Hepatocyte (in vitro differentiated cells): ENCODE results near the gene GALNT13. TPM values are rescaled to one million over a fixed set of nuclear protein-coding genes. Genes with fewer than 3 reads are reported as not detected.

ENCODE experiments used
- DNase-seq: peaks from one replicate; pipeline ENCODE4 v3.0.0-alpha.2; 2016; ENCODE audit warnings: low spot score
- H2AFZ ChIP-seq: fragments of 200-600 bp; sonication (generic); 2 replicates; pipeline ENCODE4 v1.6.0; 2016; ENCODE audit warnings: antibody characterized with exemption, mild to moderate bottlenecking
- H3K27ac ChIP-seq: fragments of 200-600 bp; sonication (generic); 2 replicates; pipeline ENCODE4 v1.5.1; 2016; ENCODE audit warnings: mild to moderate bottlenecking
- H3K27me3 ChIP-seq: fragments of 200-600 bp; sonication (generic); 2 replicates; pipeline ENCODE4 v1.6.1; 2016
- H3K36me3 ChIP-seq: fragments of 200-600 bp; sonication (generic); replicated peaks from 2 replicates; pipeline ENCODE4 v1.5.1; 2016; ENCODE audit warnings: low read depth; ENCODE audit not compliant: insufficient read depth
- H3K4me1 ChIP-seq: fragments of 200-600 bp; sonication (generic); 2 replicates; pipeline ENCODE4 v1.5.1; 2016; ENCODE audit warnings: mild to moderate bottlenecking, moderate library complexity; ENCODE audit not compliant: insufficient read depth
- H3K4me2 ChIP-seq: fragments of 200-600 bp; sonication (generic); 2 replicates; pipeline ENCODE4 v1.6.0; 2016
- H3K4me3 ChIP-seq: fragments of 200-600 bp; sonication (generic); 2 replicates; pipeline ENCODE4 v1.5.1; 2016; ENCODE audit warnings: mild to moderate bottlenecking
- H3K79me2 ChIP-seq: fragments of 200-600 bp; sonication (generic); 2 replicates; pipeline ENCODE4 v1.6.0; 2017; ENCODE audit warnings: mild to moderate bottlenecking
- H3K9me2 ChIP-seq: fragments of 200-600 bp; sonication (generic); replicated peaks from 2 replicates; pipeline ENCODE4 v1.6.0; 2017; ENCODE audit warnings: mild to moderate bottlenecking; ENCODE audit not compliant: insufficient read depth
- H3K9me3 ChIP-seq: fragments of 200-600 bp; sonication (generic); 2 replicates; pipeline ENCODE4 v1.5.1; 2016; ENCODE audit warnings: low read depth, mild to moderate bottlenecking
- H4K20me1 ChIP-seq: fragments of 200-600 bp; sonication (generic); 2 replicates; pipeline ENCODE4 v1.6.0; 2016; ENCODE audit warnings: mild to moderate bottlenecking; ENCODE audit not compliant: insufficient read depth, poor library complexity, severe bottlenecking
- EZH2 ChIP-seq: fragments of 200-600 bp; sonication (generic); IDR thresholded peaks from 2 replicates; pipeline ENCODE4 v1.6.1; 2016; ENCODE audit warnings: antibody characterized with exemption, mild to moderate bottlenecking, borderline replicate concordance
- EZH2phosphoT487 ChIP-seq: fragments of 200-600 bp; sonication (generic); IDR thresholded peaks from one replicate; pipeline ENCODE4 v1.6.1; 2018; ENCODE audit warnings: antibody characterized with exemption, mild to moderate bottlenecking, low read depth, moderate library complexity; ENCODE audit not compliant: unreplicated experiment, severe bottlenecking
- WGBS: methylation state at CpG from one replicate; pipeline ENCODE4 v1.1.6; 2016; ENCODE audit warnings: low lambda C conversion rate; ENCODE audit errors: missing lambda C conversion rate; 5-methylcytosine and 5-hydroxymethylcytosine counted together
- polyA plus RNA-seq: library from polyadenylated mRNA; unstranded; fragments of >200 nt; fragmentation: Nextera tagmentation; extraction: Ambion mirVana; gene quantifications from 2 replicates; pipeline ENCODE4 v1.2.1, GENCODE V29; 2016
- total RNA-seq: library from RNA; depleted of rRNA; stranded (reverse); fragments of >200 nt; gene quantifications from 2 replicates; pipeline ENCODE4 v1.2.3, GENCODE V29; 2014
- TF ChIP-seq, protein P1 (sequence below): fragments of 200-600 bp; sonication (generic); IDR thresholded peaks from 2 replicates; pipeline ENCODE4 v1.5.1; 2016; ENCODE audit warnings: antibody characterized with exemption, mild to moderate bottlenecking; ENCODE audit not compliant: poor library complexity

GALNT13 gene
- total and polyA plus RNA-seq, 2 experiments from 2014 or later: 25.6 to 53.5 TPM

GRCh38 chr2:154238252-154238651 lies 366.5 kb downstream of the GALNT13 start:
- no peaks in the 10 kb centered on the region for H3K9me3 ChIP-seq
- H3K4me1 ChIP-seq: no peaks in the 10 kb centered on the region
- no peak overlapping the region for H3K27ac ChIP-seq
- H3K4me3 ChIP-seq: no peak overlapping the region
- no peaks in the 10 kb centered on the region for H3K9me2 ChIP-seq
- WGBS: 78% methylated on average over 1 of the region's 1 CpG
- H3K36me3 ChIP-seq: no peaks in the 10 kb centered on the region
- H3K79me2 ChIP-seq: no peaks in the 10 kb centered on the region
- no peak overlapping the region for H2AFZ ChIP-seq
- no peak overlapping the region for H3K4me2 ChIP-seq
- no peaks in the 10 kb centered on the region for H3K27me3 ChIP-seq
- H4K20me1 ChIP-seq: no peaks in the 10 kb centered on the region
- DNase-seq: no peak
- TF ChIP-seq EZH2 (no peak), EZH2phosphoT487 (no peak)
- TF ChIP-seq, protein P1, sequence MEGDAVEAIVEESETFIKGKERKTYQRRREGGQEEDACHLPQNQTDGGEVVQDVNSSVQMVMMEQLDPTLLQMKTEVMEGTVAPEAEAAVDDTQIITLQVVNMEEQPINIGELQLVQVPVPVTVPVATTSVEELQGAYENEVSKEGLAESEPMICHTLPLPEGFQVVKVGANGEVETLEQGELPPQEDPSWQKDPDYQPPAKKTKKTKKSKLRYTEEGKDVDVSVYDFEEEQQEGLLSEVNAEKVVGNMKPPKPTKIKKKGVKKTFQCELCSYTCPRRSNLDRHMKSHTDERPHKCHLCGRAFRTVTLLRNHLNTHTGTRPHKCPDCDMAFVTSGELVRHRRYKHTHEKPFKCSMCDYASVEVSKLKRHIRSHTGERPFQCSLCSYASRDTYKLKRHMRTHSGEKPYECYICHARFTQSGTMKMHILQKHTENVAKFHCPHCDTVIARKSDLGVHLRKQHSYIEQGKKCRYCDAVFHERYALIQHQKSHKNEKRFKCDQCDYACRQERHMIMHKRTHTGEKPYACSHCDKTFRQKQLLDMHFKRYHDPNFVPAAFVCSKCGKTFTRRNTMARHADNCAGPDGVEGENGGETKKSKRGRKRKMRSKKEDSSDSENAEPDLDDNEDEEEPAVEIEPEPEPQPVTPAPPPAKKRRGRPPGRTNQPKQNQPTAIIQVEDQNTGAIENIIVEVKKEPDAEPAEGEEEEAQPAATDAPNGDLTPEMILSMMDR: no peak

DNA sequence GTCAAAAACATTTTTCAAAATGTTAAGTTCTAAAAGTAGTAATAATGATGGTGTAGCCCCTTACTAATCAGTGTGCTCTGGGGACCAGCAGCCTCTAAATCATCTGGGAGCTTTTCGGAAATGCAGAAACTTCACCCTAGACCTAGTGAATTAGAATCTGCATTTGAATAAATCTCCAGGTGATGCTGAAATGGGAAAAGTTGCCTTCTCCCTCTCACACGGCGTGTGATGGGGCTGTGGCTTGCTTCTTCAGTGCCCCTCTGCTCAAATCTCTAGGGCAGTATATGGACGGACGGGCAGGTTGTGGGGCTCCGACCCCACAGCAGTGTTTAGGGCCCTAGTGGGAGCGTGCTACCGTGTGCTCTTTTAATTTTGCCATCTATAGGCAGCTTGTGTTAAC lies 368.6 kb downstream of the GALNT13 start:
- no peaks in the 10 kb centered on the region for H3K79me2 ChIP-seq
- no peaks in the 10 kb centered on the region for H4K20me1 ChIP-seq
- H3K4me3 ChIP-seq: no peak overlapping the region
- H3K4me1 ChIP-seq: no peaks in the 10 kb centered on the region
- H3K27me3 ChIP-seq: no peaks in the 10 kb centered on the region
- no peak overlapping the region for H3K27ac ChIP-seq
- no peak overlapping the region for H2AFZ ChIP-seq
- no peaks in the 10 kb centered on the region for H3K9me2 ChIP-seq
- no peaks in the 10 kb centered on the region for H3K36me3 ChIP-seq
- WGBS: 94% methylated on average over 8 of the region's 8 CpGs
- no peak for TF ChIP-seq EZH2phosphoT487
- no peak for TF ChIP-seq EZH2
- TF ChIP-seq, protein P1: no peak
- DNase-seq: no peak
- no peak overlapping the region for H3K4me2 ChIP-seq
- H3K9me3 ChIP-seq: no peaks in the 10 kb centered on the region

GRCh38 chr2:154240921-154241379 lies 369.2 kb downstream of the GALNT13 start:
- H3K9me2 ChIP-seq: no peaks in the 10 kb centered on the region
- no peaks in the 10 kb centered on the region for H3K27me3 ChIP-seq
- 86% methylated on average over 12 of the region's 12 CpGs for WGBS
- no peaks in the 10 kb centered on the region for H3K4me1 ChIP-seq
- DNase-seq: no peak
- no peaks in the 10 kb centered on the region for H3K36me3 ChIP-seq
- TF ChIP-seq EZH2phosphoT487 (no peak), EZH2 (no peak)
- TF ChIP-seq, protein P1: no peak
- no peak overlapping the region for H2AFZ ChIP-seq
- no peak overlapping the region for H3K4me3 ChIP-seq
- H3K27ac ChIP-seq: no peak overlapping the region
- no peaks in the 10 kb centered on the region for H3K79me2 ChIP-seq
- no peaks in the 10 kb centered on the region for H4K20me1 ChIP-seq
- no peaks in the 10 kb centered on the region for H3K9me3 ChIP-seq
- H3K4me2 ChIP-seq: no peak overlapping the region

DNA sequence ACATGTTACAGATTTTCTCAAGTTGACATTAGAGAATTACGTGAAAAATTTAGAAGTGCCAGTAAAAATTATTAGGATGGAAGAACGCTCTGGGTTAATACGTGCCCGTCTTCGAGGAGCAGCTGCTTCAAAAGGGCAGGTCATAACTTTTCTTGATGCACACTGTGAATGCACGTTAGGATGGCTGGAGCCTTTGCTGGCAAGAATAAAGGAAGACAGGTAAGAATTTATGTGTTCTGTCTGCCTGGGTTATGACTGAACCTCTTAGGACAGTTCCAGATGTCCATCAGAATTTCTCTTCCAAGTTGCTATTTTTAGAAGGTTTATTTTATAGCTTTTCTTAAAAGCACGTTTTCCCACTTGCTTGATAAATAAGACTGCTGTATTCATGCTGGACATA lies 371.0 kb downstream of the GALNT13 start:
- Histone ChIP-seq H3K27ac (no peak overlapping the region), H3K79me2 (no peaks in the 10 kb centered on the region), H3K4me2 (no peak overlapping the region), H3K9me2 (no peaks in the 10 kb centered on the region), H3K9me3 (no peaks in the 10 kb centered on the region), H3K4me3 (no peak overlapping the region), H2AFZ (no peak overlapping the region), H4K20me1 (no peaks in the 10 kb centered on the region), H3K36me3 (no peaks in the 10 kb centered on the region), H3K27me3 (no peaks in the 10 kb centered on the region), H3K4me1 (no peaks in the 10 kb centered on the region)
- 63% methylated on average over 7 of the region's 7 CpGs for WGBS
- no peak for DNase-seq
- TF ChIP-seq EZH2 (no peak), EZH2phosphoT487 (no peak)
- TF ChIP-seq, protein P1: no peak
